A673 (cell line): ENCODE measurements around the gene TLE2.

Experiments used
- CTCF ChIP-seq: fragments of 300-800, 200-600 bp; sonication (generic); conservative IDR thresholded peaks from 2 replicates; pipeline ENCODE4 v1.5.1; 2017; ENCODE audit warnings: low read depth, mild to moderate bottlenecking, antibody characterized with exemption, low read length, moderate library complexity, mixed read lengths
- EZH2 ChIP-seq: fragments of 200-600 bp; sonication (generic); IDR thresholded peaks from 2 replicates; pipeline ENCODE4 v1.6.1; 2017; ENCODE audit warnings: borderline replicate concordance, low read depth, mild to moderate bottlenecking, mixed read lengths, antibody characterized with exemption, low read length; ENCODE audit not compliant: poor library complexity, severe bottlenecking

GRCh38 chr19:3067563-3067962, 38.5 kb upstream of the TLE2 start:
- TF ChIP-seq CTCF (no peak), EZH2 (no peak)
